Calu3 (cell line): ENCODE measurements around the gene TENM3. TPM values are rescaled to one million over a fixed set of nuclear protein-coding genes. Genes with fewer than 3 reads are reported as not detected.

Experiments used
- BruUV-seq: library from RNA; stranded (reverse); fragments of 400-500 nt; replicated peaks from 2 replicates; lab custom pipeline; 2021; lab: Mats Ljungman, UMichigan
- CTCF ChIA-PET: fragments of 300-600 bp; sonication (Branson Sonifier 250); formaldehyde crosslinking; loops from one replicate; lab custom pipeline; 2022; ENCODE audit warnings: antibody characterized with exemption; lab: Charles Lee
- DNase-seq: peaks from one replicate; pipeline ENCODE4 v3.0.0; 2022
- H3K27ac Mint-ChIP-seq: one replicate; pipeline ENCODE4 v1.8.0; 2022; ENCODE audit warnings: mixed read lengths; ENCODE audit not compliant: unreplicated experiment
- H3K27me3 Mint-ChIP-seq: one replicate; pipeline ENCODE4 v1.8.0; 2022; ENCODE audit warnings: mixed read lengths; ENCODE audit not compliant: unreplicated experiment
- H3K36me3 Mint-ChIP-seq: one replicate; pipeline ENCODE4 v1.8.0; 2022; ENCODE audit warnings: mild to moderate bottlenecking, moderate library complexity, mixed read lengths; ENCODE audit not compliant: insufficient read depth, unreplicated experiment
- H3K4me1 Mint-ChIP-seq: one replicate; pipeline ENCODE4 v1.8.0; 2022; ENCODE audit warnings: mild to moderate bottlenecking, low read depth, mixed read lengths; ENCODE audit not compliant: unreplicated experiment
- H3K4me3 Mint-ChIP-seq: one replicate; pipeline ENCODE4 v1.8.0; 2022; ENCODE audit warnings: mild to moderate bottlenecking, low read depth, moderate library complexity, mixed read lengths; ENCODE audit not compliant: unreplicated experiment
- H3K9me3 Mint-ChIP-seq: one replicate; pipeline ENCODE4 v1.8.0; 2022; ENCODE audit warnings: low read depth, mixed read lengths; ENCODE audit not compliant: unreplicated experiment
- intact Hi-C: fragments of 100-400 bp; cut with micrococcal nuclease; formaldehyde crosslinking; loops from one replicate; pipeline ENCODE4 v1.10.0; 2022; ENCODE audit not compliant: unreplicated experiment
- total RNA-seq: library from RNA; stranded (reverse); gene quantifications from 2 replicates; pipeline ENCODE4 v1.2.3, GENCODE V29; 2022
- TF ChIP-seq, protein P1 (sequence below): fragments of 200-600 bp; IDR thresholded peaks from one replicate; pipeline ENCODE4 v1.8.0; 2022; ENCODE audit warnings: antibody characterized with exemption; ENCODE audit not compliant: unreplicated experiment

Gene TENM3
- total RNA-seq, 1 experiment from 2014 or later, result 5.9 TPM

DNA sequence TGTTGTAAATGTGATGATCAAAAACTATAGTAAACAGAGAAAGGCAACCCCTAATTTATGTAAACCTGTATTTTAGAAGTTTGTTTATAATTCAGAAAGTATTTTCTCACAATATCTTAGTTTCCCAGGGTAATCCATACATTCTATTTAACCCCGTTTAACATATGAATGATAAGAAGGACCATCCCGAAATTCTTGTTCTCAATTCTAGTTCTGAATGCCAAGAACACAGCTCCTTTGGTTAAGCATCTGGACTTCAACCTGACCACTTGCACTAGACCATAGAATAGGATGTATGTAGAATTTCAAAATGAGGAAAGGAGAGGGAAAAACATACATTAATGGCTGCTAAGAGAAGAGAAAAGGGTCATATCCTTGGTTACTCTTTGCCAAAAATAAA is 227.0 kb downstream of the TENM3 start:
- no peak overlapping the region for H3K4me3 Mint-ChIP-seq
- H3K4me1 Mint-ChIP-seq, result no peaks in the 10 kb centered on the region
- H3K36me3 Mint-ChIP-seq, result no peaks in the 10 kb centered on the region
- intact Hi-C loops, result loop anchor here (10.0 kb wide), 1 partner anchor 455 kb away; no protein-coding TSS in a partner anchor
- no peaks in the 10 kb centered on the region for H3K27me3 Mint-ChIP-seq
- no TSS peak for BruUV-seq
- H3K9me3 Mint-ChIP-seq, result no peaks in the 10 kb centered on the region
- no peak for DNase-seq
- CTCF ChIA-PET, result no interaction called here
- no peak overlapping the region for H3K27ac Mint-ChIP-seq
- TF ChIP-seq, protein P1, sequence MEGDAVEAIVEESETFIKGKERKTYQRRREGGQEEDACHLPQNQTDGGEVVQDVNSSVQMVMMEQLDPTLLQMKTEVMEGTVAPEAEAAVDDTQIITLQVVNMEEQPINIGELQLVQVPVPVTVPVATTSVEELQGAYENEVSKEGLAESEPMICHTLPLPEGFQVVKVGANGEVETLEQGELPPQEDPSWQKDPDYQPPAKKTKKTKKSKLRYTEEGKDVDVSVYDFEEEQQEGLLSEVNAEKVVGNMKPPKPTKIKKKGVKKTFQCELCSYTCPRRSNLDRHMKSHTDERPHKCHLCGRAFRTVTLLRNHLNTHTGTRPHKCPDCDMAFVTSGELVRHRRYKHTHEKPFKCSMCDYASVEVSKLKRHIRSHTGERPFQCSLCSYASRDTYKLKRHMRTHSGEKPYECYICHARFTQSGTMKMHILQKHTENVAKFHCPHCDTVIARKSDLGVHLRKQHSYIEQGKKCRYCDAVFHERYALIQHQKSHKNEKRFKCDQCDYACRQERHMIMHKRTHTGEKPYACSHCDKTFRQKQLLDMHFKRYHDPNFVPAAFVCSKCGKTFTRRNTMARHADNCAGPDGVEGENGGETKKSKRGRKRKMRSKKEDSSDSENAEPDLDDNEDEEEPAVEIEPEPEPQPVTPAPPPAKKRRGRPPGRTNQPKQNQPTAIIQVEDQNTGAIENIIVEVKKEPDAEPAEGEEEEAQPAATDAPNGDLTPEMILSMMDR, result no peak

DNA sequence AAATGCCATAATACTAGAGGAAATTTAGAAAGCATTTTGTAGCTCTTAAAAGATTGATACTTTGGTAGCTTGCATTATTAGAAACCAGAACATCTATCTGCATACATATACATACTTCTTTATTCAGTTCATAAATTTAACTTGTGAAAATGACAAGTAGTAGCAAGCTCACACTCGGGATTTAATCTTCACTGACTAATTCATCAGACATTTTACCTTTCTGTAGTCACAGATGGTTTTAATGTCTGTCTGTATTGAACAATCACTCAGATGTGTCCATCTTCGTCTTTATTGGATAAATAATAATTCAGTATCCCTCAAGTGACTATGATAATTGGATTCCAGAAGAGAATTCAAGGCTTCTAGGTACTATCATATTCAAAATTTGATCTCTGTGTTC is 232.3 kb downstream of the TENM3 start:
- BruUV-seq, result no TSS peak
- TF ChIP-seq, protein P1, result no peak
- CTCF ChIA-PET, result no interaction called here
- DNase-seq, result no peak
- Mint-ChIP-seq H3K4me3 (no peak overlapping the region), H3K27me3 (no peaks in the 10 kb centered on the region), H3K4me1 (no peaks in the 10 kb centered on the region), H3K9me3 (no peaks in the 10 kb centered on the region), H3K27ac (no peak overlapping the region), H3K36me3 (no peaks in the 10 kb centered on the region)
- intact Hi-C loops, result loop anchor here (10.0 kb wide), 1 partner anchor 449 kb away; no protein-coding TSS in a partner anchor

DNA sequence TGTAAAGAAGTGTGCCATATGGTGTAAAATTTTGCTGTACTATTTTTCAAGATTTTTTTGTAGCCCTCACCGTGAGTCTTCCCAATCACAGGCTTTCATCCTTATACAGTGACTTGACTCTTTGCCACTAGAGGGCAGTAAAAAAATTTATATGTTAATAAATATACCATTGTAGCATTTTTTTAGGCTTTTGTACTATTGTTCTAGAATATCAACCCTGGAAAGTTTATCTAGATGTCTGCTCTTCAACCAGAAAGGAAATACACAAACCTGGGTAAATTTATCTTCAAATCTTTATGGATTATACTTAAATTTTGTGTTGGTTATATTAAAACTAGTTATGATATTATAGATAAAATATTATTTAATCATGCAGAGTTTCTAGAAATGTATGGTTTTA is 235.3 kb downstream of the TENM3 start:
- no peaks in the 10 kb centered on the region for H3K36me3 Mint-ChIP-seq
- TF ChIP-seq, protein P1, result peak; percentile 35
- H3K4me3 Mint-ChIP-seq, result no peak overlapping the region
- intact Hi-C loops, result loop anchor here (1.0 to 10.0 kb wide), 2 partner anchors 328 to 446 kb away; no protein-coding TSS in a partner anchor
- no peaks in the 10 kb centered on the region for H3K27me3 Mint-ChIP-seq
- no peak overlapping the region for H3K27ac Mint-ChIP-seq
- no peaks in the 10 kb centered on the region for H3K9me3 Mint-ChIP-seq
- no peaks in the 10 kb centered on the region for H3K4me1 Mint-ChIP-seq
- no TSS peak for BruUV-seq
- DNase-seq, result no peak
- CTCF ChIA-PET, result no interaction called here

DNA sequence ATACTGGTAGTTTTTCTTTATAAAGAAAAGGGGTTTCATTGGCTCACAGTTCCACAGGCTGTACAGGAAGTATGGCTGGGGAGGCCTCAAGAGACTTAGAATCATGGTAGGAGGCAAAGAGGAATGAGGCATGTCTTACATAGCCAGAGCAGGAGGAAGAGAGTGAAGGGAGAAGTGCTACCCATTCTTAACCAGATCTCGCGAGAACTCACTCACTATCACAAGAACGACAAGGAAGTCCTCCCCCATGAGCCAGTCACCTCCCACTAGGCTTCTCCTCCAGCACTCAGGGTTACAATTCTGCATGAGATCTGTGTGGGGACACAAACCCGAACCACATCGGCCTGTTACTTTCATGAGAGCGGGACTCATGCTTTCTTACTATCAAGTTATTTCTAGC is 240.5 kb downstream of the TENM3 start:
- no peak for DNase-seq
- Mint-ChIP-seq H3K36me3 (no peaks in the 10 kb centered on the region), H3K4me3 (no peak overlapping the region), H3K27me3 (no peaks in the 10 kb centered on the region), H3K27ac (no peak overlapping the region), H3K9me3 (peaks cover 7% of the 10 kb centered on the region), H3K4me1 (no peaks in the 10 kb centered on the region)
- CTCF ChIA-PET, result no interaction called here
- no TSS peak for BruUV-seq
- intact Hi-C loops, result no loop called here
- TF ChIP-seq, protein P1, result no peak
